ENCODE data around the gene COX8A. TPM values are rescaled to one million over a fixed set of nuclear protein-coding genes. Genes with fewer than 3 reads are reported as not detected.

The COX8A gene
- total and polyA plus RNA-seq, 2 of the 13 experiments (the other 11 are each of a cell fraction or from before 2014, with no cell fraction given), result 202 to 406 TPM

- peak; percentile 43; the same call in 1 of the 2 replicates for TF ChIP-seq FOSL2 (CRISPR knock-in tag; IDR thresholded peaks at IDR 0.05)
- TF ChIP-seq, protein P1, sequence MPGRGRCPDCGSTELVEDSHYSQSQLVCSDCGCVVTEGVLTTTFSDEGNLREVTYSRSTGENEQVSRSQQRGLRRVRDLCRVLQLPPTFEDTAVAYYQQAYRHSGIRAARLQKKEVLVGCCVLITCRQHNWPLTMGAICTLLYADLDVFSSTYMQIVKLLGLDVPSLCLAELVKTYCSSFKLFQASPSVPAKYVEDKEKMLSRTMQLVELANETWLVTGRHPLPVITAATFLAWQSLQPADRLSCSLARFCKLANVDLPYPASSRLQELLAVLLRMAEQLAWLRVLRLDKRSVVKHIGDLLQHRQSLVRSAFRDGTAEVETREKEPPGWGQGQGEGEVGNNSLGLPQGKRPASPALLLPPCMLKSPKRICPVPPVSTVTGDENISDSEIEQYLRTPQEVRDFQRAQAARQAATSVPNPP (CRISPR knock-in tag; IDR thresholded peaks at IDR 0.05), result no peak
- TF ChIP-seq ZBTB10 (CRISPR knock-in tag; IDR thresholded peaks at IDR 0.05; ENCODE audit: borderline replicate concordance), result no peak
- no peak for TF ChIP-seq KDM6A (CRISPR knock-in tag; IDR thresholded peaks at IDR 0.05; ENCODE audit: low read depth)
- peak; percentile 89 for TF ChIP-seq ISL2 (CRISPR knock-in tag; IDR thresholded peaks at IDR 0.05)
- TF ChIP-seq SALL2 (CRISPR knock-in tag; IDR thresholded peaks at IDR 0.05), result peak; percentile 98
- peak; percentile 50; the same call in 1 of the 2 replicates for TF ChIP-seq ZNF788 (CRISPR knock-in tag; IDR thresholded peaks at IDR 0.05; ENCODE audit: borderline replicate concordance)
- no peak for TF ChIP-seq MATR3 (CRISPR knock-in tag; IDR thresholded peaks at IDR 0.05)
- no peak for TF ChIP-seq ZNF33A (CRISPR knock-in tag; IDR thresholded peaks at IDR 0.05; ENCODE audit: borderline replicate concordance)
- TF ChIP-seq SMC3 (IDR thresholded peaks at IDR 0.05; ENCODE audit: low read length), result no peak
- TF ChIP-seq ZNF644 (CRISPR knock-in tag; IDR thresholded peaks at IDR 0.05; ENCODE audit: low read depth), result no peak
- TF ChIP-seq ZNF296 (CRISPR knock-in tag; conservative IDR thresholded peaks at IDR 0.05), result no peak
- peak; percentile 90 for TF ChIP-seq PHF8 (CRISPR knock-in tag; IDR thresholded peaks at IDR 0.05)
- TF ChIP-seq, protein P2, sequence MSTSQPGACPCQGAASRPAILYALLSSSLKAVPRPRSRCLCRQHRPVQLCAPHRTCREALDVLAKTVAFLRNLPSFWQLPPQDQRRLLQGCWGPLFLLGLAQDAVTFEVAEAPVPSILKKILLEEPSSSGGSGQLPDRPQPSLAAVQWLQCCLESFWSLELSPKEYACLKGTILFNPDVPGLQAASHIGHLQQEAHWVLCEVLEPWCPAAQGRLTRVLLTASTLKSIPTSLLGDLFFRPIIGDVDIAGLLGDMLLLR (CRISPR knock-in tag; IDR thresholded peaks at IDR 0.05), result peak; percentile 9; the same call in 1 of the 2 replicates
- TF ChIP-seq, protein P3, sequence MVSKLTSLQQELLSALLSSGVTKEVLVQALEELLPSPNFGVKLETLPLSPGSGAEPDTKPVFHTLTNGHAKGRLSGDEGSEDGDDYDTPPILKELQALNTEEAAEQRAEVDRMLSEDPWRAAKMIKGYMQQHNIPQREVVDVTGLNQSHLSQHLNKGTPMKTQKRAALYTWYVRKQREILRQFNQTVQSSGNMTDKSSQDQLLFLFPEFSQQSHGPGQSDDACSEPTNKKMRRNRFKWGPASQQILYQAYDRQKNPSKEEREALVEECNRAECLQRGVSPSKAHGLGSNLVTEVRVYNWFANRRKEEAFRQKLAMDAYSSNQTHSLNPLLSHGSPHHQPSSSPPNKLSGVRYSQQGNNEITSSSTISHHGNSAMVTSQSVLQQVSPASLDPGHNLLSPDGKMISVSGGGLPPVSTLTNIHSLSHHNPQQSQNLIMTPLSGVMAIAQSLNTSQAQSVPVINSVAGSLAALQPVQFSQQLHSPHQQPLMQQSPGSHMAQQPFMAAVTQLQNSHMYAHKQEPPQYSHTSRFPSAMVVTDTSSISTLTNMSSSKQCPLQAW (CRISPR knock-in tag; IDR thresholded peaks at IDR 0.05), result peak; percentile 58
- TF ChIP-seq RFXAP (CRISPR knock-in tag; IDR thresholded peaks at IDR 0.05; ENCODE audit: borderline replicate concordance), result peak; percentile 78; the same call in 1 of the 2 replicates
- TF ChIP-seq ZNF841 (CRISPR knock-in tag; IDR thresholded peaks at IDR 0.05; ENCODE audit: borderline replicate concordance), result no peak
- no peak for TF ChIP-seq ZNF75D (CRISPR knock-in tag; IDR thresholded peaks at IDR 0.05; ENCODE audit: borderline replicate concordance)
- TF ChIP-seq TEAD2 (CRISPR knock-in tag; IDR thresholded peaks at IDR 0.05), result no peak
- TF ChIP-seq ZNF430 (CRISPR knock-in tag; IDR thresholded peaks at IDR 0.05), result peak; percentile 85
- peak; percentile 94 for TF ChIP-seq KDM2A (CRISPR knock-in tag; IDR thresholded peaks at IDR 0.05; ENCODE audit: borderline replicate concordance, low read depth)
- TF ChIP-seq ZNF550 (CRISPR knock-in tag; IDR thresholded peaks at IDR 0.05; ENCODE audit: borderline replicate concordance), result no peak
- TF ChIP-seq ZNF777 (CRISPR knock-in tag; IDR thresholded peaks at IDR 0.05), result peak; percentile 51; the same call in 1 of the 2 replicates
- 0 out of 2 replicates have a peak, but pooled peaks have one; percentile 73 for TF ChIP-seq ZNF205 (CRISPR knock-in tag; IDR thresholded peaks at IDR 0.05)
- peak; percentile 88 for TF ChIP-seq SALL1 (CRISPR knock-in tag; IDR thresholded peaks at IDR 0.05)
Observed at GRCh38 chr11:63986156-63986931, 11.9 kb downstream of the COX8A start, which contains the start of gene OTUB1 (continued).

Data from HepG2 (cell line).